Right cardiac atrium (tissue), 5 donors: Measurements from ENCODE around the gene PARP16. TPM values are rescaled to one million over a fixed set of nuclear protein-coding genes. Genes with fewer than 3 reads are reported as not detected.

Experiments used
- ATAC-seq, 2 donors: fragments of 200-7000 bp; cut with Tn5 transposase; one replicate each; pipeline versions ENCODE4 v1.8.0 to v1.9.1; 2020; ENCODE audit warnings: moderate library complexity in 2 of 2, mild to moderate bottlenecking in 1 of 2
- DNase-seq, 3 donors: peaks; one replicate each; pipeline ENCODE4 v3.0.0-alpha.2; 2020
- H3K27ac ChIP-seq: one replicate; pipeline ENCODE4 v1.5.1; 2013; ENCODE audit warnings: mild to moderate bottlenecking, low read length, control low read depth, moderate library complexity
- H3K27me3 ChIP-seq: one replicate; pipeline ENCODE4 v1.6.1; 2013; ENCODE audit not compliant: control insufficient read depth, insufficient read depth
- H3K4me1 ChIP-seq: one replicate; pipeline ENCODE4 v1.6.1; 2013; ENCODE audit warnings: low read length; ENCODE audit not compliant: control insufficient read depth, insufficient read depth
- H3K4me3 ChIP-seq: one replicate; pipeline ENCODE4 v1.5.1; 2013; ENCODE audit warnings: low read length, control low read depth
- H3K9me3 ChIP-seq: one replicate; pipeline ENCODE4 v1.6.1; 2013; ENCODE audit warnings: low read length; ENCODE audit not compliant: control insufficient read depth
- WGBS: extraction: QIAGEN DNeasy Blood & Tissue Kit; methylation state at CpG from one replicate; pipeline ENCODE4 v1.1.7; 2013; 5-methylcytosine and 5-hydroxymethylcytosine counted together
- intact Hi-C, 4 donors: fragments of 100-400 bp; cut with DNase I; formaldehyde crosslinking; loops; one replicate each; pipeline versions ENCODE4 v1.11.0 to v1.14.0; 2022 to 2023
- polyA plus RNA-seq: library from polyadenylated mRNA; stranded (reverse); fragments of 200-250 nt; gene quantifications from one replicate; pipeline ENCODE4 v1.2.3, GENCODE V29; 2013
- total RNA-seq, 4 donors: library from RNA; stranded (reverse); fragmentation: NEBNext Ultra II Directional; extraction: Animal tissue kit (Norgen Biotek cat#: 25700); gene quantifications; one replicate each; pipeline ENCODE4 v1.2.1, GENCODE V29; 2021
- donor health status: healthy with polysubstance abuse.
- donor health status: DM: no; HTN: yes; CAD: no.
- donor health status: DM: no; HTN: no; CAD: no.
- donor health status: DM: no; HTN: yes; CAD: no; lungs with severe emphysema.
- donor health status: DM: yes; HTN: yes; CAD: no.

PARP16 gene
- total and polyA plus RNA-seq, 5 donors, result 4.3 to 6.1 (median 5.2) TPM

DNA sequence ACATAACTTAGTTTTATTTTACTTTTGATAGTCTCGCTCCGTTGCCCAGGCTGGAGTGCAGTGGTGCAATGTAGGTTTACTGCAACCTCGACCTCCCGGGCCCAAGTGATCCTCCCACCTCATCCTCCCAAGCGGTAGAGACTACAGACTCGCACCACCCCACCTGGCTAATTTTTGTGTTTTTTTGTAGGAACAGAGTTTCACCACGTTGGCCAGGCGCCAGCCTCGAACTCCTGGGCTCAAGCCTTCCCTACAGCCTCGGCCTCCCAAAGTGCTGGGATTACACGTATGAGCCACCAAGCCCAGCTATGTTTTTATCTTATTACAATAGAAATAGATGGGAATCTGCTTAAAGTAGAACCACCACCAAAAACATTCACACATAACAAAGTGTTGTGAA is 12.0 kb upstream of the PARP16 start:
- intact Hi-C loops, result loop anchor here in 2 of 4 donors (5.0 kb wide), 1 partner anchor 111 kb away; the partner anchor contains the start of gene CLPX (in 2 of the 2)
- Histone ChIP-seq H3K4me3 (no peak overlapping the region), H3K9me3 (no peaks in the 10 kb centered on the region), H3K4me1 (no peaks in the 10 kb centered on the region), H3K27ac (no peak overlapping the region), H3K27me3 (no peaks in the 10 kb centered on the region)
- 87% methylated on average over 11 of the region's 11 CpGs for WGBS
- no peak for ATAC-seq
- DNase-seq, result no peak

DNA sequence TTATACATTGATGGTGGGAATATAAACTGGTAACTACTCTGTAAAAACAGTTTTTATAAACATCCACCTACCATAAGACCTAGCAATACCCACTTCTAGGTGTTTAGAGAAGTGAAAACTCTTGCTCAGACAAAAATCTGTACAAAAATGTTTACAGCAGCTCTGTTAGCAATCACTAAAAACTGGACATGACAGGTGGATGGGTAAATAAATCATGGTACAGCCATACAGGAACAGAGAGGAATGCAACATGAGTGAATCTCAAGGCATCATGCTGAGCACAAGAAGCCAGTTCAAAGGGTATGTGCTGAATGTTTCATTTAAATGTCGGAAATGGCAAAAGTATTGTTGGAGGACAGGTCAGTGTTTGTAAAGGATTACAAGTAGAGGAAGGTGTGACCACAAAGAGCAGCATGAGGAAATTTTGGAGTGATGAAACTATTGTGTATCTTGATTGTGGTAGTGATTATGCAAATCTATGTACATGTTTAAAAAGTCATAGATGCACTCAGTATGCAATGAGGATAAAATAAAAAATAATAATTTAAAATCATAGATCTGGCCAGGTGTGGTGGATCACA is 6.3 kb upstream of the PARP16 start:
- H3K27me3 ChIP-seq, result no peaks in the 10 kb centered on the region
- H3K27ac ChIP-seq, result no peak overlapping the region
- no peaks in the 10 kb centered on the region for H3K4me1 ChIP-seq
- DNase-seq (no peak), ATAC-seq (no peak)
- no peak overlapping the region for H3K4me3 ChIP-seq
- 70% methylated on average over 1 of the region's 1 CpG for WGBS
- no peaks in the 10 kb centered on the region for H3K9me3 ChIP-seq
- intact Hi-C loops, result no loop called here

GRCh38 chr15:65290228-65290627 is 3.5 kb upstream of the PARP16 start:
- intact Hi-C loops, result no loop called here
- Histone ChIP-seq H3K4me1 (no peaks in the 10 kb centered on the region), H3K27me3 (no peaks in the 10 kb centered on the region), H3K27ac (no peak overlapping the region), H3K9me3 (no peaks in the 10 kb centered on the region), H3K4me3 (no peak overlapping the region)
- ATAC-seq (no peak), DNase-seq (no peak)
- WGBS, result 89% methylated on average over 7 of the region's 7 CpGs

GRCh38 chr15:65289261-65289854 is 2.7 kb upstream of the PARP16 start:
- Histone ChIP-seq H3K27ac (no peak overlapping the region), H3K9me3 (no peaks in the 10 kb centered on the region), H3K27me3 (no peaks in the 10 kb centered on the region), H3K4me1 (no peaks in the 10 kb centered on the region), H3K4me3 (no peak overlapping the region)
- DNase-seq (no peak), ATAC-seq (no peak)
- WGBS, result 80% methylated on average over 7 of the region's 7 CpGs
- intact Hi-C loops, result loop anchor here in 1 of 4 donors (5.0 kb wide), 1 partner anchor 102 kb away; the partner anchor contains the start of gene CLPX

GRCh38 chr15:65287520-65287855 is 805 bp upstream of the PARP16 start:
- intact Hi-C loops, result loop anchor here in 1 of 4 donors (5.0 kb wide), 1 partner anchor 100 kb away; the partner anchor contains the start of gene CLPX
- H3K4me1 ChIP-seq, result no peaks in the 10 kb centered on the region
- H3K27me3 ChIP-seq, result no peaks in the 10 kb centered on the region
- 88% methylated on average over 3 of the region's 3 CpGs for WGBS
- DNase-seq (no peak), ATAC-seq (no peak)
- no peaks in the 10 kb centered on the region for H3K9me3 ChIP-seq
- peak overlapping the region; percentile 50 for H3K27ac ChIP-seq
- H3K4me3 ChIP-seq, result no peak overlapping the region

DNA sequence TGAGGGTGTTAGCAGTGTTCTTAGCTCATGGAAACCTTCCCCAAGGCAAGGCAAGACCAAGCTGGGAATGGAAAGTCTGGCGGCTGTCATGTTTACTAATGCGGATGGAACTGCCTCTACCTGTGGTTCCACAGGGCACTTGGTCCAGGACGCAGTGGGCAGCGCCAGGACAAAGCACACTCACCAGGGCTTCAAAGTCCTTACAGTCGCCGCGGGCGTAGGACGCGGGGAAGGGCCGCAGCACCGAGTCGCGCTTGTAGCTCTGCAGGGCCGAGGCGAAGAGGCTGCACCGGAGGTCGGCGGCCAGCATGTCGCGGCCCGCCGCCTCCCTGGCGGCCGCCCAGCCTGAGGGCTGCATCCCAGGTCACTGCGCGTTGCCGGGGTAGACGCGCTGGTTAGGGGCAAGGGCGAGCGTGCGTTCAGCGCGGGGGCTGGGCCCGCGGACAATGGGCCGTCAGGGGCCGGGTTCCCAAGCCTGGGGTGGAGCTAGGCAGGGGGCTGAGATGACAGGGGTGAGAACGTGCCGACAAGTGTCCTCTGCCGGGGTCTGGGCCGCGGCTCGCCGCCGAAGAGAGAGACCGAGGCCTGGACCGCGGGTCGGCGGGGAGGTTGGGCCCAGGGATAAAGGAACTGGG is 497 bp downstream of the PARP16 start:
- intact Hi-C loops, result loop anchor here in 1 of 4 donors (5.0 kb wide), 1 partner anchor 99 kb away; the partner anchor contains the start of gene CLPX
- DNase-seq (peak in 2 of 3 donors; percentile 81 to 82), ATAC-seq (peak; percentile 65 to 68)
- no peaks in the 10 kb centered on the region for H3K4me1 ChIP-seq
- no peaks in the 10 kb centered on the region for H3K27me3 ChIP-seq
- H3K4me3 ChIP-seq, result peak overlapping the region; percentile 57
- H3K9me3 ChIP-seq, result no peaks in the 10 kb centered on the region
- WGBS, result under 1% methylated on average over 52 of the region's 52 CpGs
- peak overlapping the region; percentile 67 for H3K27ac ChIP-seq

GRCh38 chr15:65285291-65286068 is 1.2 kb downstream of the PARP16 start:
- Histone ChIP-seq H3K27ac (peak overlapping the region; percentile 67), H3K27me3 (no peaks in the 10 kb centered on the region), H3K4me1 (no peaks in the 10 kb centered on the region), H3K4me3 (peak overlapping the region; percentile 57), H3K9me3 (no peaks in the 10 kb centered on the region)
- DNase-seq (no peak), ATAC-seq (no peak)
- 71% methylated on average over 10 of the region's 10 CpGs for WGBS
- intact Hi-C loops, result loop anchor here in 1 of 4 donors (5.0 kb wide), 1 partner anchor 98 kb away; the partner anchor contains the start of gene CLPX

DNA sequence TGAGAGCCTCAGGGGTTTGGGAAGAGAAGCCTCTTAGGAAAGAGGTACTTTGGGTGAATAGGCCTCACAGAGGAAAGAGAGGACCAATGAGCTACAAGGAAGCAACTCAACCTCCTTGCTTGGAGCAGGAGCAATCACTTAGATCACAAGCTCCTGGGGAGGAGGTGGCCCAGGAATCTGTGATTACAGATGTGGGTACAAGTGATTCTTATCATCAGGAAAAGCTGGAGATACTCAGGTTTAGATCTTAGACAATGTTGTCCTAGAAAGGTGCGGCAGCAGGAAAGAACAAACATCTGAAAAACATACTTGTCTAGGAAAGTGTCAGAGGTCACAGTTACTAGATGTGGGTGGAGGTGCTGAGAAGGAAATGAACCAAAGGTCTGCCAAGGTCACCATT is 8.2 kb downstream of the PARP16 start:
- H3K4me3 ChIP-seq, result no peak overlapping the region
- no peak for ATAC-seq

DNA sequence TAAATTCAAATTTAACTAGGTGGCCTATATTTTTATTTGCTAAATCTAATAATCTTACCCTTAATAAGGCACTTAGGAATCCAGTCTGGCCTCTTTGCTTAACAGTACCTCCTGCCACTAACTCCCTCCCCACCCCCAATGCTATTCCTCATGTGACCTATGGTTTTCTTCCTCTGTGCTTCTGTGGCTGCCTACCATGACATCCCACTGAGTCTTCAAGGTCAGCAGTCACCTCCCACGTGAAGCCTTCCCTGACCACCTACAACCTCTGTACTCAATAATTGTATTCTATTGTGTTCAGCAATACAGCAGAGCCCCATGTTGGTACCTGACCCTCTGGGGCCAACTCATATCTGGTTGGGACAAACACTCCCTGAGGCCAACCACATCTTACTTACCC is 9.7 kb downstream of the PARP16 start:
- H3K27me3 ChIP-seq, result no peaks in the 10 kb centered on the region
- 77% methylated on average over 1 of the region's 1 CpG for WGBS
- H3K27ac ChIP-seq, result no peak overlapping the region
- H3K9me3 ChIP-seq, result no peaks in the 10 kb centered on the region
- intact Hi-C loops, result loop anchor here in 1 of 4 donors (10.0 kb wide), 1 partner anchor 82 kb away; no protein-coding TSS in a partner anchor
- ATAC-seq (no peak), DNase-seq (no peak)
- no peak overlapping the region for H3K4me3 ChIP-seq
- H3K4me1 ChIP-seq, result peaks cover 4% of the 10 kb centered on the region

More for the DNA sequence above, 8.2 kb downstream of the PARP16 start:
- WGBS, result 71% methylated on average over 1 of the region's 1 CpG
- Histone ChIP-seq H3K27ac (no peak overlapping the region), H3K4me1 (peaks cover 3% of the 10 kb centered on the region), H3K9me3 (no peaks in the 10 kb centered on the region), H3K27me3 (no peaks in the 10 kb centered on the region)
- intact Hi-C loops, result loop anchor here in 1 of 4 donors (10.0 kb wide), 1 partner anchor 84 kb away; no protein-coding TSS in a partner anchor
- DNase-seq, result no peak

- no peaks in the 10 kb centered on the region for H3K27me3 ChIP-seq
- no peak overlapping the region for H3K4me3 ChIP-seq
- DNase-seq (no peak), ATAC-seq (peak in 1 of 2 donors; percentile 49)
- intact Hi-C loops, result loop anchor here in 1 of 4 donors (10.0 kb wide), 1 partner anchor 81 kb away; no protein-coding TSS in a partner anchor
- no peaks in the 10 kb centered on the region for H3K9me3 ChIP-seq
- WGBS, result 71% methylated on average over 2 of the region's 2 CpGs
- no peak overlapping the region for H3K27ac ChIP-seq
- H3K4me1 ChIP-seq, result peaks cover 6% of the 10 kb centered on the region
These were observed 11.0 kb downstream of the PARP16 start for GRCh38 chr15:65275728-65276126.
